ENCODE data around the gene MYT1.

The MYT1 gene

GRCh38 chr20:64245746-64246595 is 81.7 kb downstream of the MYT1 start:
- TF ChIP-seq CTCF (IDR thresholded peaks at IDR 0.05), result no peak
- no peak for DNase-seq (ENCODE audit: low spot score)
- Histone ChIP-seq H3K27ac (no peak overlapping the region), H3K4me3 (no peak overlapping the region)

GRCh38 chr20:64246616-64247306 is 82.5 kb downstream of the MYT1 start:
- no peak for DNase-seq (ENCODE audit: low spot score)
- no peak overlapping the region for H3K27ac ChIP-seq
- no peak overlapping the region for H3K4me3 ChIP-seq
- TF ChIP-seq CTCF (IDR thresholded peaks at IDR 0.05), result no peak

- TF ChIP-seq CTCF (IDR thresholded peaks at IDR 0.05), result no peak
- DNase-seq (ENCODE audit: low spot score), result no peak
- H3K4me3 ChIP-seq, result no peak overlapping the region
- no peak overlapping the region for H3K27ac ChIP-seq
Measured at GRCh38 chr20:64247307-64247618, 83.0 kb downstream of the MYT1 start.

- no peak overlapping the region for H3K27ac ChIP-seq
- no peak overlapping the region for H3K4me3 ChIP-seq
- no peak for DNase-seq (ENCODE audit: low spot score)
- TF ChIP-seq CTCF (IDR thresholded peaks at IDR 0.05), result no peak
Measured at GRCh38 chr20:64247970-64248841, 84.0 kb downstream of the MYT1 start.

GRCh38 chr20:64250027-64250426 is 85.8 kb downstream of the MYT1 start:
- Histone ChIP-seq H3K27ac (no peak overlapping the region), H3K4me3 (no peak overlapping the region)
- TF ChIP-seq CTCF (IDR thresholded peaks at IDR 0.05), result no peak
- DNase-seq (ENCODE audit: low spot score), result no peak

- H3K27ac ChIP-seq, result no peak overlapping the region
- no peak for DNase-seq (ENCODE audit: low spot score)
- H3K4me3 ChIP-seq, result no peak overlapping the region
- no peak for TF ChIP-seq CTCF (IDR thresholded peaks at IDR 0.05)
Measured at GRCh38 chr20:64253000-64253383, 88.7 kb downstream of the MYT1 start.
